GM12891 (cell line): Measurements from ENCODE around the gene CHMP4B.

Experiments
- POLR2A ChIP-seq: IDR thresholded peaks from 2 replicates; pipeline ENCODE4 v1.6.1; 2011; ENCODE audit warnings: low read depth, low read length, control low read depth
- POLR2AphosphoS5 ChIP-seq: IDR thresholded peaks from 2 replicates; pipeline ENCODE4 v1.6.1; 2011; ENCODE audit warnings: low read depth, low read length, control low read depth
- POU2F2 ChIP-seq: IDR thresholded peaks from 2 replicates; pipeline ENCODE4 v1.6.1; 2011; ENCODE audit warnings: low read depth, mild to moderate bottlenecking, control low read depth, low read length, moderate library complexity
- TAF1 ChIP-seq: IDR thresholded peaks from 2 replicates; pipeline ENCODE4 v1.6.1; 2011; ENCODE audit warnings: low read depth, low read length, control low read depth

DNA sequence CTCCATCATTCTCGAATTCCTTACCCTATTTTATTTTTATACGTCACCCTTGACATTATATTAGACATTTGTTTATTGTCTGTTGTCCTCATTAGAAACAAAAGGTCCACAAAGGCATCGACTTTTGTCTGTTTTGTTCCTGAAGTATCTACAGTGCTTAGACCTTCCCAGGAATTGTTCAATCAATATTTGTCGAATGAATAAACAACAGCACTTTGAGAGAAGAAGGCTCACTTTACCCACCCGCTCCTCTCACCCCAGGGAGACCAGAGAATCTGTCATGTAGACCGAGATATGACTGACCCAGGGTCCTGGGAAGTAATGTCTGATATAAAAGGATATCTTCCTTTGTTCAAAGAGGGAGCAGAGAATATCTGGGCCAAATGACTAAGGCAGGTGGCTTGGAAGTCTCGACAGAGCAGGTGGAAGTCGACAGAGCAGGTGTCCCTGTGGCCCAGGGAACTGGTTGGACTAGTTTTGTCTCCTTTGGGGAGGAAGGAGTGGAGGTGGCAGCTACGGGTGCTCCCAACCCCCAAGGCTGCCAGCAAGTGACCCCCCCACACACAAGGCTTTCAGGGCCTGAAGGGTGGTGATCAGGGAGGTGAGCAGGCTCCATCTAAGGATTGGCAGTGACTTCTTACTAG is 14.8 kb upstream of the CHMP4B start:
- no peak for TF ChIP-seq POLR2A
- no peak for TF ChIP-seq POU2F2
- TF ChIP-seq POLR2AphosphoS5: no peak
- no peak for TF ChIP-seq TAF1
